HEK293 (cell line): Measurements from ENCODE around the gene SLC30A3.

Experiments
- CTCF ChIP-seq: fragments of 450-650 bp; formaldehyde crosslinking; IDR thresholded peaks from 2 replicates; pipeline ENCODE4 v1.5.1; 2016; ENCODE audit warnings: missing biosample characterization, missing genetic modification characterization
- PRDM10 ChIP-seq: fragments of 450-650 bp; formaldehyde crosslinking; IDR thresholded peaks from 2 replicates; pipeline ENCODE4 v1.5.1; 2016; ENCODE audit warnings: missing biosample characterization, missing genetic modification characterization
- ZBTB44 ChIP-seq: fragments of 450-650 bp; IDR thresholded peaks from 2 replicates; pipeline ENCODE4 v1.5.1; 2018; ENCODE audit warnings: missing biosample characterization, mild to moderate bottlenecking, missing genetic modification characterization
- ZNF221 ChIP-seq: fragments of 450-650 bp; formaldehyde crosslinking; IDR thresholded peaks from 2 replicates; pipeline ENCODE4 v1.5.1; 2017; ENCODE audit warnings: missing biosample characterization, missing genetic modification characterization, borderline replicate concordance
- ZNF274 ChIP-seq, 2 experiments: fragments of 200-500 bp in 1 of 2; fragments of 450-650 bp in 1 of 2; sonication (Bioruptor generic) in 1 of 2; formaldehyde crosslinking in 1 of 2; IDR thresholded peaks; 2 replicates each; pipeline versions ENCODE4 v1.5.1 to v1.6.1; 2014 to 2016; ENCODE audit warnings: borderline replicate concordance in 1 of 2, inconsistent platforms in 1 of 2, low read length in 1 of 2, missing biosample characterization in 1 of 2, missing genetic modification characterization in 1 of 2
- ZNF292 ChIP-seq: fragments of 450-650 bp; formaldehyde crosslinking; IDR thresholded peaks from 2 replicates; pipeline ENCODE4 v1.5.1; 2016; ENCODE audit warnings: low read depth, missing biosample characterization, missing genetic modification characterization, borderline replicate concordance
- ZNF362 ChIP-seq: fragments of 450-650 bp; formaldehyde crosslinking; IDR thresholded peaks from 2 replicates; pipeline ENCODE4 v1.5.1; 2016; ENCODE audit warnings: missing biosample characterization, missing genetic modification characterization
- ZNF544 ChIP-seq: fragments of 450-650 bp; formaldehyde crosslinking; IDR thresholded peaks from 2 replicates; pipeline ENCODE4 v1.5.0; 2017; ENCODE audit warnings: missing biosample characterization, missing genetic modification characterization
- ZNF76 ChIP-seq: fragments of 450-650 bp; formaldehyde crosslinking; IDR thresholded peaks from 2 replicates; pipeline ENCODE4; 2016; ENCODE audit warnings: low read depth, missing biosample characterization, missing genetic modification characterization, borderline replicate concordance

GRCh38 chr2:27305516-27305915 is 42.7 kb upstream of the SLC30A3 start:
- TF ChIP-seq PRDM10 (no peak), ZBTB44 (tag by site-specific recombination) (no peak), ZNF76 (tag by site-specific recombination) (no peak), ZNF274 (IDR thresholded peaks at IDR 0.05; ENCODE audit: low read length) (no peak), ZNF274 (tag by site-specific recombination; IDR thresholded peaks at IDR 0.05; ENCODE audit: borderline replicate concordance) (no peak), CTCF (no peak), ZNF362 (tag by site-specific recombination) (no peak), ZNF221 (tag by site-specific recombination) (no peak), ZNF544 (tag by site-specific recombination) (no peak), ZNF292 (tag by site-specific recombination) (no peak)
